ENCODE results near the gene PHF12. TPM values are rescaled to one million over a fixed set of nuclear protein-coding genes. Genes with fewer than 3 reads are reported as not detected.

PHF12 gene
- total RNA-seq, 1 experiment from 2014 or later: 37.6 TPM

GRCh38 chr17:28986714-28987655 lies 35.7 kb upstream of the PHF12 start:
- no peaks in the 10 kb centered on the region for H3K36me3 Mint-ChIP-seq (ENCODE audit: insufficient read depth, unreplicated experiment)
- CTCF ChIA-PET: interaction anchor here (0.5 to 1.1 kb wide), 4 partner anchors 125 to 130 kb away, joined by 3 to 4 read pairs (median 3); no protein-coding TSS in a partner anchor
- no peak overlapping the region for H3K27ac Mint-ChIP-seq (ENCODE audit: low read depth, unreplicated experiment)
- H3K9me3 Mint-ChIP-seq (ENCODE audit: unreplicated experiment): no peaks in the 10 kb centered on the region
- TF ChIP-seq, protein P1, sequence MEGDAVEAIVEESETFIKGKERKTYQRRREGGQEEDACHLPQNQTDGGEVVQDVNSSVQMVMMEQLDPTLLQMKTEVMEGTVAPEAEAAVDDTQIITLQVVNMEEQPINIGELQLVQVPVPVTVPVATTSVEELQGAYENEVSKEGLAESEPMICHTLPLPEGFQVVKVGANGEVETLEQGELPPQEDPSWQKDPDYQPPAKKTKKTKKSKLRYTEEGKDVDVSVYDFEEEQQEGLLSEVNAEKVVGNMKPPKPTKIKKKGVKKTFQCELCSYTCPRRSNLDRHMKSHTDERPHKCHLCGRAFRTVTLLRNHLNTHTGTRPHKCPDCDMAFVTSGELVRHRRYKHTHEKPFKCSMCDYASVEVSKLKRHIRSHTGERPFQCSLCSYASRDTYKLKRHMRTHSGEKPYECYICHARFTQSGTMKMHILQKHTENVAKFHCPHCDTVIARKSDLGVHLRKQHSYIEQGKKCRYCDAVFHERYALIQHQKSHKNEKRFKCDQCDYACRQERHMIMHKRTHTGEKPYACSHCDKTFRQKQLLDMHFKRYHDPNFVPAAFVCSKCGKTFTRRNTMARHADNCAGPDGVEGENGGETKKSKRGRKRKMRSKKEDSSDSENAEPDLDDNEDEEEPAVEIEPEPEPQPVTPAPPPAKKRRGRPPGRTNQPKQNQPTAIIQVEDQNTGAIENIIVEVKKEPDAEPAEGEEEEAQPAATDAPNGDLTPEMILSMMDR (IDR thresholded peaks at IDR 0.05; ENCODE audit: unreplicated experiment): no peak
- no peaks in the 10 kb centered on the region for H3K4me1 Mint-ChIP-seq (ENCODE audit: insufficient read depth, unreplicated experiment)
- no peak for DNase-seq (ENCODE audit: unreplicated experiment)
- BruUV-seq (replicated peaks): no TSS peak
- peaks cover 11% of the 10 kb centered on the region for H3K27me3 Mint-ChIP-seq (ENCODE audit: insufficient read depth, unreplicated experiment)
- intact Hi-C loops (cut with micrococcal nuclease): no loop called here
- POLR2A ChIA-PET: no interaction called here
- H3K4me3 Mint-ChIP-seq (ENCODE audit: unreplicated experiment): no peak overlapping the region

- TF ChIP-seq, protein P1 (IDR thresholded peaks at IDR 0.05; ENCODE audit: unreplicated experiment): no peak
- Mint-ChIP-seq H3K9me3 (ENCODE audit: unreplicated experiment) (no peaks in the 10 kb centered on the region), H3K4me1 (ENCODE audit: insufficient read depth, unreplicated experiment) (no peaks in the 10 kb centered on the region), H3K4me3 (ENCODE audit: unreplicated experiment) (no peak overlapping the region), H3K27me3 (ENCODE audit: insufficient read depth, unreplicated experiment) (peaks cover 11% of the 10 kb centered on the region), H3K27ac (ENCODE audit: low read depth, unreplicated experiment) (no peak overlapping the region), H3K36me3 (ENCODE audit: insufficient read depth, unreplicated experiment) (no peaks in the 10 kb centered on the region)
- ChIA-PET POLR2A (no interaction called here), CTCF (interaction anchor here (0.6 to 1.0 kb wide), 2 partner anchors 130 to 1989 kb away, joined by 3 to 5 read pairs; no protein-coding TSS in a partner anchor)
- BruUV-seq (replicated peaks): no TSS peak
- intact Hi-C loops (cut with micrococcal nuclease): no loop called here
- no peak for DNase-seq (ENCODE audit: unreplicated experiment)
These were observed 34.8 kb upstream of the PHF12 start for GRCh38 chr17:28985950-28986713.

DNA sequence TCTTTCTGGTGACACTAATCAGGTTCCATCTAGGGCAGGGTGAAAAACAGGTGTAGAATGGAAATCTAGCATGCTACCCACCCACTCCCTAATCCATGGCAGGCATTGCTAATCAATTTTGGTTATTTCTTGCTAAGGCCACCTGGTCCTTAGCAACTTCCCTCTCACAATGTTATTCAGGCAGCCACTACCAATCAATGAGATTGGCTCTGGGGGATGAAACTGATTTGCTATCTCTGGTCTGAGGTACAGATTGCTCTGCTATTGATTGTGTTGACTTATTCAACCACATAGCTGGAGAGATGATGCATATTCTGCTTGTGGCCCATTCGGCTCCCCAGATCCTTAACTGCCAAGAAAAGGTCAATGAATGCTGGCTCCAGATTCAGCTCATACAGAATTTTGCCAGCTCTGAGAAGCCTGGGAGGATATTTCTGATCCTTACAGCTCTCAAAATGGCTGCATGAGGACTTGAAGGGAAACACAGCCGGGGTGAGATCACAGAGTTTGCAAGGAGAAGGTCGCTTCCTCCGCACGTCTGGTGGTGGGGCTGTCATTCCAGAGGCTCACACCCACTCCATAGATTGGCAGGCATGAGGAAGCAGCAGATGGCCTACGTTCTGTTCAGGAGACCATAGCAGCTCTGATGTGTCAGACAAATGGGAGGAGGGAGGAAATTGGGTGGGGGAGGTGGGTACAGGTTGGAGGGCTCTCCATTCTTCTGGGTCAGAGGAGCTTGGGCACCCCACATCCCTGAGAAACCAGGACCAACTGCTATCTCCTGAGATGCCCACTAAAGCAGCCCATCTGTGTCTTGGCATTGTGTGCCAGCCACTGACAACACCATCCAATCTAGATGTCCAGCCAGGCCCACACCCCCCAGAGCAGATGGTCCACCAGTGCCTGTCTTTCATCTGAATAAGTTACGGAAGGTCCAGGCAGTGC lies 32.2 kb upstream of the PHF12 start:
- intact Hi-C loops (cut with micrococcal nuclease): no loop called here
- no peak overlapping the region for H3K4me3 Mint-ChIP-seq (ENCODE audit: unreplicated experiment)
- BruUV-seq (replicated peaks): no TSS peak
- POLR2A ChIA-PET: interaction anchor here (0.6 to 0.8 kb wide), 3 partner anchors 95 to 942 kb away, joined by 3 read pairs; no protein-coding TSS in a partner anchor
- no peak overlapping the region for H3K27ac Mint-ChIP-seq (ENCODE audit: low read depth, unreplicated experiment)
- H3K4me1 Mint-ChIP-seq (ENCODE audit: insufficient read depth, unreplicated experiment): no peaks in the 10 kb centered on the region
- H3K36me3 Mint-ChIP-seq (ENCODE audit: insufficient read depth, unreplicated experiment): no peaks in the 10 kb centered on the region
- CTCF ChIA-PET: interaction anchor here (0.6 to 2.9 kb wide), 5 partner anchors 21 to 154 kb away, joined by 3 to 12 read pairs (median 4); no protein-coding TSS in a partner anchor
- DNase-seq (ENCODE audit: unreplicated experiment): no peak
- TF ChIP-seq, protein P1 (IDR thresholded peaks at IDR 0.05; ENCODE audit: unreplicated experiment): no peak
- H3K9me3 Mint-ChIP-seq (ENCODE audit: unreplicated experiment): no peaks in the 10 kb centered on the region
- peaks cover 6% of the 10 kb centered on the region for H3K27me3 Mint-ChIP-seq (ENCODE audit: insufficient read depth, unreplicated experiment)

Measured in MCF 10A (cell line).